ENCODE results near the gene CCDC8.

CCDC8 gene

GRCh38 chr19:46391296-46392251 is 21.8 kb downstream of the CCDC8 start:
- peak overlapping the region; percentile 71 for H3K27ac Mint-ChIP-seq

GRCh38 chr19:46390866-46391265 is 22.5 kb downstream of the CCDC8 start:
- no peak for TF ChIP-seq CTCF (IDR thresholded peaks at IDR 0.05)
- Mint-ChIP-seq H3K4me1 (peaks cover 29% of the 10 kb centered on the region), H3K4me3 (no peak overlapping the region), H3K9me3 (peaks cover 6% of the 10 kb centered on the region), H3K27ac (peak overlapping the region; percentile 71), H3K36me3 (ENCODE audit: low read depth) (peaks cover 62% of the 10 kb centered on the region), H3K27me3 (ENCODE audit: low read depth, poor library complexity) (peaks cover 6% of the 10 kb centered on the region)
- DNase-seq: no peak

More at GRCh38 chr19:46391296-46392251, 21.8 kb downstream of the CCDC8 start:
- Mint-ChIP-seq H3K9me3 (peaks cover 6% of the 10 kb centered on the region), H3K4me3 (no peak overlapping the region), H3K27me3 (ENCODE audit: low read depth, poor library complexity) (peaks cover 11% of the 10 kb centered on the region), H3K36me3 (ENCODE audit: low read depth) (peaks cover 58% of the 10 kb centered on the region), H3K4me1 (peaks cover 30% of the 10 kb centered on the region)
- no peak for DNase-seq
- TF ChIP-seq CTCF (IDR thresholded peaks at IDR 0.05): no peak

DNA sequence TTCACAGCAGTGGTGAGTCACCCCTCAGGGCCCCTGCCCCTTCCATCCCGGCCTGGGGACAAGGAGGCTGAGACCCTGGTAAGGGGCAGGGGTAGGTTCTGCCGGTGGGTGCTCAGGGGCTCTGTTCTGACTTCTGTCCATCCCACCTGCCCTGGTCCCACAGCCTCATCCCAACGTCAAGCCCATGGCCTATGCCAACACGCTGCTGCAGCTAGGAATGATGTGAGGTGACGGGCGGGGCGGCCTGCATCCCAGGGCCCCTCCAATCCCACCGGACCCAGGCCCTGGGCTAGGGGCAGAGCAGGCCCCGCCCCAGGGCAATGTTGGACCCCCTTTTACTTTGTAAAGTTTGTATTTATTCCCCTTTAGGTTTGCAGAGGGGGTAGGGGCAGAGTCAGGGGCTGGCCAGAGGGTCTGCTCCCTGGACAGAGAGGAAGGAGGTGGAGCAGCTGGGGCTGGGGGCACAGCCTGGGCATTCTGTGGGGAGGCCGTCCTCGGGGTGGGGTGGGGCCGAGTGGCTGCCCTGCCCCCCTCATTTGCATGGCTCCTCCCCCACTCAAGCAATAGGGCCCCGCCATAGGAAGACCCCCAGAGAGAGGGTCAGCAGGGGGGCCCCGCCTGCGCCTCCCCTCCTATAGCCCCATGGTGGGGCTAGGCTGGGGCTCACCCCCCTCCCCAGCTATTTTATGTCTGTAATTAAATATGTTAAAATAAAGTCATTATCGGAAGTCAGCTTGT is 23.1 kb downstream of the CCDC8 start:
- Mint-ChIP-seq H3K4me3 (no peak overlapping the region), H3K27me3 (ENCODE audit: low read depth, poor library complexity) (peaks cover 6% of the 10 kb centered on the region), H3K27ac (no peak overlapping the region), H3K9me3 (peaks cover 6% of the 10 kb centered on the region), H3K4me1 (peaks cover 25% of the 10 kb centered on the region), H3K36me3 (ENCODE audit: low read depth) (peaks cover 64% of the 10 kb centered on the region)
- TF ChIP-seq CTCF (IDR thresholded peaks at IDR 0.05): no peak
- no peak for DNase-seq

- Mint-ChIP-seq H3K4me3 (no peak overlapping the region), H3K27ac (no peak overlapping the region), H3K36me3 (ENCODE audit: low read depth) (peaks cover 78% of the 10 kb centered on the region), H3K9me3 (peaks cover 6% of the 10 kb centered on the region), H3K27me3 (ENCODE audit: low read depth, poor library complexity) (peaks cover 6% of the 10 kb centered on the region), H3K4me1 (peaks cover 25% of the 10 kb centered on the region)
- no peak for DNase-seq
- no peak for TF ChIP-seq CTCF (IDR thresholded peaks at IDR 0.05)
Measured at GRCh38 chr19:46388311-46389095, 24.9 kb downstream of the CCDC8 start.

DNA sequence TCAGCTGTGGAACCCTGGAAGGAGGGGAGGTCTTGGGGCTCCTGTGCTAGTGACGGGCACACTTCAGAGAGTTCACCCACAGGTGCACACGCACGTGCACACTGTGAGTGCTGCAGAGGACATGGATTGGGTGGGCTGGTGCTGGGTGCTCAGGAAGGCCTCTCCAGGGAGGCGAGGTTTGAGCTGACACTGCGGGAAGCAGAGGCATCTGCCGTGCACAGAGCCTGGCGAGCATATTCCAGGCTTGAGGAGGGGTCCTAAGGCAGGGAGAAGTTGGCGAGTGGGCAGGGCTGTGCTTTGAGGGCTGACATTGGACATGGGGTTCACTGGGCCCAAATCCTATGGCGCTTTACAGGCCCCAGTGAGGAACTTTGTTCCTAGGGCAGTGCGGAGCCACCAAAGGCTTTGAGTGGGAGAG is 25.6 kb downstream of the CCDC8 start:
- no peak overlapping the region for H3K4me3 Mint-ChIP-seq
- H3K9me3 Mint-ChIP-seq: peaks cover 6% of the 10 kb centered on the region
- no peak for DNase-seq
- peaks cover 78% of the 10 kb centered on the region for H3K36me3 Mint-ChIP-seq (ENCODE audit: low read depth)
- peaks cover 6% of the 10 kb centered on the region for H3K27me3 Mint-ChIP-seq (ENCODE audit: low read depth, poor library complexity)
- no peak for TF ChIP-seq CTCF (IDR thresholded peaks at IDR 0.05)
- H3K4me1 Mint-ChIP-seq: peaks cover 25% of the 10 kb centered on the region
- H3K27ac Mint-ChIP-seq: no peak overlapping the region
